ENCODE data around the gene TAF11.
"Not testable (repeated sequence)": the region's sequence is repeated elsewhere in the genome, so short reads cannot be mapped to it uniquely, and the experiment has no call there.

The TAF11 gene

GRCh38 chr6:34904990-34905613, 17.3 kb upstream of the TAF11 start:
- DNase-seq = no peak

GRCh38 chr6:34901930-34902329, 14.1 kb upstream of the TAF11 start:
- DNase-seq = no peak

- DNase-seq = no peak
Observed at GRCh38 chr6:34900321-34901031, 12.6 kb upstream of the TAF11 start.

GRCh38 chr6:34899748-34900147, 11.9 kb upstream of the TAF11 start:
- DNase-seq = not testable (repeated sequence)

GRCh38 chr6:34897716-34898115, 9.9 kb upstream of the TAF11 start:
- DNase-seq = no peak

GRCh38 chr6:34897130-34897529, 9.3 kb upstream of the TAF11 start:
- DNase-seq = no peak

GRCh38 chr6:34894693-34895092, 6.9 kb upstream of the TAF11 start:
- no peak for DNase-seq

GRCh38 chr6:34891296-34891695, 3.5 kb upstream of the TAF11 start:
- DNase-seq = no peak

GRCh38 chr6:34890533-34890925, 2.7 kb upstream of the TAF11 start:
- no peak for DNase-seq

- DNase-seq = peak; percentile 91
Observed at GRCh38 chr6:34888874-34889555, 1.2 kb upstream of the TAF11 start, which contains the start of gene ANKS1A. Gene ANKS1A, plus strand, starts transcription at chr6:34889255. Its CDS starts 148 bp downstream, at chr6:34889403.

- DNase-seq = no peak
Observed at GRCh38 chr6:34888514-34888856, 643 bp upstream of the TAF11 start.

GRCh38 chr6:34885837-34886236, 2.0 kb downstream of the TAF11 start:
- DNase-seq = not testable (repeated sequence)

GRCh38 chr6:34884996-34885395, 2.8 kb downstream of the TAF11 start:
- no peak for DNase-seq

- not testable (repeated sequence) for DNase-seq
Observed at GRCh38 chr6:34884073-34884472, 3.8 kb downstream of the TAF11 start.

- DNase-seq = no peak
Observed at GRCh38 chr6:34877869-34878485, 9.9 kb downstream of the TAF11 start.

- no peak for DNase-seq
Observed at GRCh38 chr6:34877259-34877658, 10.6 kb downstream of the TAF11 start.

- DNase-seq = no peak
Observed at GRCh38 chr6:34876472-34876871, 11.4 kb downstream of the TAF11 start.

GRCh38 chr6:34875292-34876213, 12.3 kb downstream of the TAF11 start:
- no peak for DNase-seq

GRCh38 chr6:34872332-34872731, 15.5 kb downstream of the TAF11 start:
- DNase-seq = no peak

GRCh38 chr6:34871853-34872252, 16.0 kb downstream of the TAF11 start:
- DNase-seq = no peak

GRCh38 chr6:34867484-34867883, 20.4 kb downstream of the TAF11 start:
- no peak for DNase-seq

- no peak for DNase-seq
Observed at GRCh38 chr6:34866509-34866908, 21.3 kb downstream of the TAF11 start.

- no peak for DNase-seq
Observed at GRCh38 chr6:34865107-34865506, 22.7 kb downstream of the TAF11 start.

Measured in activated CD4-positive, CD25-positive, alpha-beta regulatory T cell treated with anti-CD3 and anti-CD28 coated beads, Interleukin-2, amount 50 U/mL, for 72 hours (primary cell).